CD4-positive, alpha-beta memory T cell (primary cell): ENCODE measurements around the gene FCMR. TPM values are rescaled to one million over a fixed set of nuclear protein-coding genes. Genes with fewer than 3 reads are reported as not detected.
"Not testable (repeated sequence)": the region's sequence is repeated elsewhere in the genome, so short reads cannot be mapped to it uniquely, and the experiment has no call there.

Experiments
- CTCF ChIA-PET: fragments of 350-600 bp; sonication (Branson Sonifier 250); formaldehyde crosslinking; loops from one replicate; lab custom pipeline; 2021; ENCODE audit warnings: inconsistent platforms; ENCODE audit not compliant: partially characterized antibody; lab: Charles Lee
- POLR2A ChIA-PET: fragments of 350-600 bp; sonication (Branson Sonifier 250); formaldehyde crosslinking; loops from one replicate; lab custom pipeline; 2021; ENCODE audit not compliant: partially characterized antibody; lab: Charles Lee
- DNase-seq, 5 donors: peaks; one replicate each; pipeline versions ENCODE4 v3.0.0 to v3.0.0-alpha.2; 2020 to 2022; ENCODE audit warnings: mixed read lengths in 1 of 5
- H3K27ac ChIP-seq: one replicate; pipeline ENCODE4 v1.7.0; 2013; ENCODE audit warnings: low read depth, low read length
- H3K27me3 ChIP-seq: 2 replicates; pipeline ENCODE4 v1.7.0; 2013; ENCODE audit warnings: mild to moderate bottlenecking, low read length, moderate library complexity; ENCODE audit not compliant: insufficient read depth
- H3K36me3 ChIP-seq: 2 replicates; pipeline ENCODE4 v1.7.0; 2013; ENCODE audit warnings: mild to moderate bottlenecking, low read length, moderate library complexity; ENCODE audit not compliant: insufficient read depth
- H3K4me1 ChIP-seq: 2 replicates; pipeline ENCODE4 v1.7.0; 2013; ENCODE audit warnings: mild to moderate bottlenecking, low read length, moderate library complexity; ENCODE audit not compliant: insufficient read depth
- H3K4me3 ChIP-seq, 2 donors: one replicate each; pipeline ENCODE4 v1.7.0; 2013; ENCODE audit warnings: low read length in 2 of 2, mild to moderate bottlenecking in 1 of 2
- H3K9me3 ChIP-seq, 2 donors: one replicate each; pipeline ENCODE4 v1.7.0; 2013; ENCODE audit warnings: low read length in 2 of 2, control low read depth in 1 of 2; ENCODE audit not compliant: control insufficient read depth in 1 of 2
- H3K27ac Mint-ChIP-seq, 7 donors: one replicate each; pipeline ENCODE4 v1.8.0; 2020 to 2021; ENCODE audit warnings: mixed read lengths in 7 of 7, mild to moderate bottlenecking in 6 of 7, inconsistent platforms in 3 of 7, moderate library complexity in 3 of 7
- H3K27me3 Mint-ChIP-seq, 2 donors: one replicate each; pipeline ENCODE4 v1.8.0; 2020 to 2021; ENCODE audit warnings: mixed read lengths in 2 of 2
- H3K36me3 Mint-ChIP-seq, 2 donors: one replicate each; pipeline ENCODE4 v1.8.0; 2020 to 2021; ENCODE audit warnings: mixed read lengths in 2 of 2, inconsistent platforms in 1 of 2, mild to moderate bottlenecking in 1 of 2
- H3K4me1 Mint-ChIP-seq, 4 donors: one replicate each; pipeline ENCODE4 v1.8.0; 2020 to 2021; ENCODE audit warnings: mixed read lengths in 4 of 4, mild to moderate bottlenecking in 1 of 4
- H3K4me3 Mint-ChIP-seq, 8 donors: one replicate each; pipeline ENCODE4 v1.8.0; 2020 to 2021; ENCODE audit warnings: mixed read lengths in 8 of 8, mild to moderate bottlenecking in 7 of 8, moderate library complexity in 6 of 8, inconsistent platforms in 3 of 8
- H3K9me3 Mint-ChIP-seq, 8 donors: one replicate each; pipeline ENCODE4 v1.8.0; 2020 to 2021; ENCODE audit warnings: mixed read lengths in 8 of 8, mild to moderate bottlenecking in 5 of 8, inconsistent platforms in 3 of 8, moderate library complexity in 1 of 8
- intact Hi-C: fragments of 100-400 bp; cut with micrococcal nuclease; formaldehyde crosslinking; loops from one replicate; pipeline ENCODE4 v1.15.1; 2023
- polyA plus RNA-seq, 2 donors: library from polyadenylated mRNA; unstranded; fragments of 300-500 nt; fragmentation: Illumina TruSeq; gene quantifications; one replicate each; pipeline ENCODE4 v1.2.3, GENCODE V29; 2021
- total RNA-seq, 2 experiments: library from RNA; stranded (reverse); gene quantifications; one replicate each; pipeline ENCODE4 v1.2.3, GENCODE V29; 2021

FCMR gene
- total and polyA plus RNA-seq, 4 experiments from 2014 or later, result 493 to 588 (median 556) TPM

- peaks cover 51% of the 10 kb centered on the region for H3K4me1 ChIP-seq
- no peak overlapping the region for H3K4me3 Mint-ChIP-seq
- H3K27me3 Mint-ChIP-seq, result no peaks in the 10 kb centered on the region
- POLR2A ChIA-PET, result interaction anchor here (0.6 to 2.8 kb wide), 14 partner anchors 8 to 360 kb away, joined by 3 to 14 read pairs (median 4); no protein-coding TSS in a partner anchor
- no peaks in the 10 kb centered on the region for H3K27me3 ChIP-seq
- H3K4me3 ChIP-seq, result peak overlapping the region in 1 of 2 donors; percentile 94
- H3K36me3 ChIP-seq, result no peaks in the 10 kb centered on the region
- no peak overlapping the region for H3K27ac Mint-ChIP-seq
- CTCF ChIA-PET, result interaction anchor here (0.7 to 13.7 kb wide), 10 partner anchors 7 to 213 kb away, joined by 3 to 477 read pairs (median 4); partner anchors contain the start of gene FCMR
- DNase-seq, result no peak
- no peaks in the 10 kb centered on the region for H3K9me3 ChIP-seq
- peak overlapping the region; percentile 78 for H3K27ac ChIP-seq
- H3K4me1 Mint-ChIP-seq, result peaks cover 8 to 25% (median 22%) of the 10 kb centered on the region in 4 donors
- peaks cover 11 to 18% of the 10 kb centered on the region in 2 donors for H3K36me3 Mint-ChIP-seq
- H3K9me3 Mint-ChIP-seq, result no peaks in the 10 kb centered on the region
- intact Hi-C loops, result no loop called here
Measured at GRCh38 chr1:206924592-206925105, 2.9 kb upstream of the FCMR start.

- H3K4me3 Mint-ChIP-seq, H3K9me3 ChIP-seq, H3K27me3 Mint-ChIP-seq, H3K36me3 ChIP-seq, DNase-seq, H3K27me3 ChIP-seq, H3K27ac Mint-ChIP-seq, H3K9me3 Mint-ChIP-seq: not testable (repeated sequence)
- Histone ChIP-seq H3K4me3 (peak overlapping the region in 1 of 2 donors; percentile 94), H3K27ac (peak overlapping the region; percentile 78), H3K4me1 (peaks cover 54% of the 10 kb centered on the region)
- POLR2A ChIA-PET, result interaction anchor here (1.2 to 4.3 kb wide), 11 partner anchors 7 to 189 kb away, joined by 3 to 211 read pairs (median 12); no protein-coding TSS in a partner anchor
- H3K36me3 Mint-ChIP-seq, result peaks cover 12 to 20% of the 10 kb centered on the region in 2 donors
- CTCF ChIA-PET, result interaction anchor here (1.2 to 13.7 kb wide), 5 partner anchors 7 to 107 kb away, joined by 3 to 477 read pairs (median 91); partner anchors contain the start of gene FCMR
- peaks cover 4 to 25% (median 20%) of the 10 kb centered on the region in 4 donors for H3K4me1 Mint-ChIP-seq
- intact Hi-C loops, result loop anchor here (1.0 to 2.0 kb wide), 3 partner anchors 9 to 121 kb away; no protein-coding TSS in a partner anchor
Measured at GRCh38 chr1:206923961-206924557, 2.3 kb upstream of the FCMR start.

- H3K9me3 Mint-ChIP-seq, result no peaks in the 10 kb centered on the region
- H3K27me3 Mint-ChIP-seq, result no peaks in the 10 kb centered on the region
- no peak overlapping the region for H3K4me3 Mint-ChIP-seq
- peaks cover 62% of the 10 kb centered on the region for H3K4me1 ChIP-seq
- DNase-seq, result peak; percentile 78 to 85 (median 81)
- H3K4me1 Mint-ChIP-seq, result peaks cover 7 to 32% (median 24%) of the 10 kb centered on the region in 4 donors
- H3K9me3 ChIP-seq, result no peaks in the 10 kb centered on the region
- H3K36me3 ChIP-seq, result no peaks in the 10 kb centered on the region
- POLR2A ChIA-PET, result interaction anchor here (1.1 to 12.7 kb wide), 13 partner anchors 7 to 367 kb away, joined by 3 to 211 read pairs (median 10); partner anchors contain the start of gene PFKFB2
- peak overlapping the region; percentile 94 to 97 for H3K4me3 ChIP-seq
- H3K27ac ChIP-seq, result peak overlapping the region; percentile 78
- H3K36me3 Mint-ChIP-seq, result peaks cover 15 to 24% of the 10 kb centered on the region in 2 donors
- no peak overlapping the region for H3K27ac Mint-ChIP-seq
- H3K27me3 ChIP-seq, result no peaks in the 10 kb centered on the region
- CTCF ChIA-PET, result interaction anchor here (0.9 to 13.0 kb wide), 6 partner anchors 8 to 60 kb away, joined by 3 to 477 read pairs (median 6); no protein-coding TSS in a partner anchor
- intact Hi-C loops, result loop anchor here (1.0 to 2.0 kb wide), 3 partner anchors 10 to 120 kb away; no protein-coding TSS in a partner anchor
Measured at GRCh38 chr1:206923009-206923960, 1.5 kb upstream of the FCMR start.

GRCh38 chr1:206922524-206922923, 783 bp upstream of the FCMR start:
- no peaks in the 10 kb centered on the region for H3K36me3 ChIP-seq
- intact Hi-C loops, result loop anchor here (2.0 kb wide), 1 partner anchor 120 kb away; no protein-coding TSS in a partner anchor

GRCh38 chr1:206918076-206918475, 3.7 kb downstream of the FCMR start:
- H3K27me3 Mint-ChIP-seq, result no peaks in the 10 kb centered on the region
- intact Hi-C loops, result loop anchor here (10.0 kb wide), 2 partner anchors 157 to 443 kb away; partner anchors contain the start of gene IKBKE
- H3K9me3 Mint-ChIP-seq, result no peaks in the 10 kb centered on the region
- Histone ChIP-seq H3K27me3 (no peaks in the 10 kb centered on the region), H3K4me1 (peaks cover 78% of the 10 kb centered on the region), H3K27ac (peak overlapping the region; percentile 38), H3K9me3 (no peaks in the 10 kb centered on the region), H3K36me3 (peaks cover 33% of the 10 kb centered on the region), H3K4me3 (peak overlapping the region; percentile 55 to 94)
- peaks cover 66 to 74% of the 10 kb centered on the region in 2 donors for H3K36me3 Mint-ChIP-seq
- DNase-seq, result no peak
- POLR2A ChIA-PET, result interaction anchor here (0.7 to 12.7 kb wide), 9 partner anchors 12 to 204 kb away, joined by 3 to 179 read pairs (median 4); no protein-coding TSS in a partner anchor
- H3K27ac Mint-ChIP-seq, result peak overlapping the region; percentile 83 to 96 (median 94)
- CTCF ChIA-PET, result interaction anchor here (0.6 to 13.0 kb wide), 11 partner anchors 9 to 199 kb away, joined by 3 to 477 read pairs (median 9); no protein-coding TSS in a partner anchor
- no peak overlapping the region for H3K4me3 Mint-ChIP-seq
- H3K4me1 Mint-ChIP-seq, result peaks cover 59 to 67% (median 66%) of the 10 kb centered on the region in 4 donors

More at GRCh38 chr1:206922524-206922923, 783 bp upstream of the FCMR start:
- Histone ChIP-seq H3K9me3 (no peaks in the 10 kb centered on the region), H3K27ac (peak overlapping the region; percentile 78), H3K4me1 (peaks cover 67% of the 10 kb centered on the region), H3K4me3 (peak overlapping the region; percentile 94 to 97), H3K27me3 (no peaks in the 10 kb centered on the region)
- ChIA-PET CTCF (interaction anchor here (0.9 to 13.0 kb wide), 10 partner anchors 8 to 196 kb away, joined by 4 to 477 read pairs (median 7); partner anchors contain the start of gene IL20), POLR2A (interaction anchor here (0.7 to 12.7 kb wide), 22 partner anchors 8 to 367 kb away, joined by 3 to 211 read pairs (median 4); partner anchors contain the start of genes PFKFB2 and PIGR)
- Mint-ChIP-seq H3K27me3 (no peaks in the 10 kb centered on the region), H3K4me1 (peaks cover 14 to 33% (median 28%) of the 10 kb centered on the region in 4 donors), H3K36me3 (peaks cover 23 to 30% of the 10 kb centered on the region in 2 donors), H3K9me3 (no peaks in the 10 kb centered on the region), H3K4me3 (no peak overlapping the region), H3K27ac (no peak overlapping the region)
- no peak for DNase-seq
